ENCODE data around the gene TNFSF18.
"Not testable (repeated sequence)": the region's sequence is repeated elsewhere in the genome, so short reads cannot be mapped to it uniquely, and the experiment has no call there.

TNFSF18 gene

GRCh38 chr1:173050865-173051264 is at the start of gene TNFSF18:
TSS of gene TNFSF18 (minus strand) at chr1:173050941. CDS start at chr1:173050896, 45 bp downstream.
- DNase-seq, result no peak

GRCh38 chr1:173099166-173099565 is 48.4 kb upstream of the TNFSF18 start:
- no peak for DNase-seq

GRCh38 chr1:173098117-173098516 is 47.4 kb upstream of the TNFSF18 start:
- no peak for DNase-seq

GRCh38 chr1:173097001-173097400 is 46.3 kb upstream of the TNFSF18 start:
- DNase-seq, result no peak

GRCh38 chr1:173095632-173096031 is 44.9 kb upstream of the TNFSF18 start:
- DNase-seq, result no peak

GRCh38 chr1:173094541-173094940 is 43.8 kb upstream of the TNFSF18 start:
- DNase-seq, result no peak

- no peak for DNase-seq
These were observed 43.1 kb upstream of the TNFSF18 start for GRCh38 chr1:173093691-173094445.

GRCh38 chr1:173084292-173084691 is 33.6 kb upstream of the TNFSF18 start:
- DNase-seq, result no peak

GRCh38 chr1:173082913-173083312 is 32.2 kb upstream of the TNFSF18 start:
- no peak for DNase-seq

GRCh38 chr1:173074217-173074616 is 23.5 kb upstream of the TNFSF18 start:
- not testable (repeated sequence) for DNase-seq

GRCh38 chr1:173064011-173064410 is 13.3 kb upstream of the TNFSF18 start:
- DNase-seq, result no peak

GRCh38 chr1:173063171-173063570 is 12.4 kb upstream of the TNFSF18 start:
- DNase-seq, result no peak

- DNase-seq, result no peak
These were observed 11.6 kb upstream of the TNFSF18 start for GRCh38 chr1:173062150-173062938.

GRCh38 chr1:173058556-173058955 is 7.8 kb upstream of the TNFSF18 start:
- DNase-seq, result no peak

GRCh38 chr1:173057984-173058383 is 7.2 kb upstream of the TNFSF18 start:
- DNase-seq, result no peak

GRCh38 chr1:173056365-173056764 is 5.6 kb upstream of the TNFSF18 start:
- no peak for DNase-seq

- no peak for DNase-seq
These were observed 2.0 kb upstream of the TNFSF18 start for GRCh38 chr1:173052681-173053196.

GRCh38 chr1:173049322-173049633 is 1.5 kb downstream of the TNFSF18 start:
- no peak for DNase-seq

- DNase-seq, result no peak
These were observed 2.0 kb downstream of the TNFSF18 start for GRCh38 chr1:173048621-173049321.

GRCh38 chr1:173044656-173045055 is 6.1 kb downstream of the TNFSF18 start:
- no peak for DNase-seq

GRCh38 chr1:173043253-173043652 is 7.5 kb downstream of the TNFSF18 start:
- DNase-seq, result no peak

- no peak for DNase-seq
These were observed 7.9 kb downstream of the TNFSF18 start for GRCh38 chr1:173042806-173043205.

- no peak for DNase-seq
These were observed 11.1 kb downstream of the TNFSF18 start for GRCh38 chr1:173039626-173040025.
